HG03558 (cell line): ENCODE results near the gene PPIP5K2.
"Not testable (repeated sequence)": the region's sequence is repeated elsewhere in the genome, so short reads cannot be mapped to it uniquely, and the experiment has no call there.

ENCODE experiments used
- ATAC-seq: cut with Tn5 transposase; IDR thresholded peaks from one replicate; pipeline ENCODE4 v1.9.1; 2021; ENCODE audit warnings: moderate number of reproducible peaks; ENCODE audit not compliant: unreplicated experiment; ENCODE audit errors: extremely low read depth

The PPIP5K2 gene

GRCh38 chr5:103119765-103120606 lies at the start of gene PPIP5K2, which contains the start of gene GIN1:
Gene PPIP5K2, plus strand, starts transcription at chr5:103120301. Its CDS starts 9,289 bp downstream, at chr5:103129590.
Gene GIN1, minus strand, starts transcription at chr5:103120138. Its CDS starts 11,431 bp downstream, at chr5:103108707.
- peak; percentile 84 for ATAC-seq

GRCh38 chr5:103073500-103073899 lies 46.6 kb upstream of the PPIP5K2 start:
- not testable (repeated sequence) for ATAC-seq

GRCh38 chr5:103075442-103075841 lies 44.7 kb upstream of the PPIP5K2 start:
- no peak for ATAC-seq

GRCh38 chr5:103079796-103080195 lies 40.3 kb upstream of the PPIP5K2 start:
- ATAC-seq, result no peak

GRCh38 chr5:103086547-103086946 lies 33.6 kb upstream of the PPIP5K2 start:
- ATAC-seq, result no peak

- no peak for ATAC-seq
Measured at GRCh38 chr5:103089272-103089671, 30.8 kb upstream of the PPIP5K2 start.

GRCh38 chr5:103090791-103091190 lies 29.3 kb upstream of the PPIP5K2 start:
- no peak for ATAC-seq

- ATAC-seq, result no peak
Measured at GRCh38 chr5:103092676-103093075, 27.4 kb upstream of the PPIP5K2 start.

- ATAC-seq, result no peak
Measured at GRCh38 chr5:103093727-103094126, 26.4 kb upstream of the PPIP5K2 start.

GRCh38 chr5:103094737-103095136 lies 25.4 kb upstream of the PPIP5K2 start:
- ATAC-seq, result no peak

- ATAC-seq, result no peak
Measured at GRCh38 chr5:103098993-103099392, 21.1 kb upstream of the PPIP5K2 start.

- no peak for ATAC-seq
Measured at GRCh38 chr5:103101079-103101750, 18.9 kb upstream of the PPIP5K2 start.

- no peak for ATAC-seq
Measured at GRCh38 chr5:103102234-103102633, 17.9 kb upstream of the PPIP5K2 start.

- no peak for ATAC-seq
Measured at GRCh38 chr5:103108086-103108485, 12.0 kb upstream of the PPIP5K2 start.

- ATAC-seq, result no peak
Measured at GRCh38 chr5:103109277-103109676, 10.8 kb upstream of the PPIP5K2 start.

- ATAC-seq, result no peak
Measured at GRCh38 chr5:103110403-103110802, 9.7 kb upstream of the PPIP5K2 start.

- no peak for ATAC-seq
Measured at GRCh38 chr5:103111468-103111867, 8.6 kb upstream of the PPIP5K2 start.

- no peak for ATAC-seq
Measured at GRCh38 chr5:103112910-103113309, 7.2 kb upstream of the PPIP5K2 start.

GRCh38 chr5:103114440-103114839 lies 5.7 kb upstream of the PPIP5K2 start:
- ATAC-seq, result no peak

GRCh38 chr5:103117471-103117991 lies 2.6 kb upstream of the PPIP5K2 start:
- no peak for ATAC-seq

GRCh38 chr5:103119070-103119764 lies 884 bp upstream of the PPIP5K2 start:
- no peak for ATAC-seq
